Brain microvascular endothelial cell (primary cell): ENCODE measurements around the gene PPP3CA.

Source experiments
- DNase-seq: peaks from one replicate; pipeline ENCODE4 v3.0.0-alpha.2; 2020
- H3K27ac ChIP-seq: fragments of 250-450 bp; sonication (Bioruptor Pico); 2 replicates; pipeline ENCODE4 v1.5.1; 2020; ENCODE audit warnings: mild to moderate bottlenecking, moderate library complexity
- H3K27me3 ChIP-seq: fragments of 250-450 bp; sonication (Bioruptor Pico); replicated peaks from 2 replicates; pipeline ENCODE4 v1.5.1; 2020; ENCODE audit warnings: mild to moderate bottlenecking
- H3K36me3 ChIP-seq: fragments of 250-450 bp; sonication (Bioruptor Pico); replicated peaks from 2 replicates; pipeline ENCODE4 v1.5.1; 2020; ENCODE audit warnings: mild to moderate bottlenecking
- H3K4me3 ChIP-seq: 2 replicates; pipeline ENCODE4 v1.5.1; 2011; ENCODE audit warnings: low read depth, mild to moderate bottlenecking, control low read depth, low read length, moderate library complexity
- in situ Hi-C: cut with HindIII; loops from 2 replicates; pipeline ENCODE4 v1.10.0; 2017; ENCODE audit warnings: low sequenced_read_pairs, low pct_ligation_motif_present
- TF ChIP-seq, protein P1 (sequence below): IDR thresholded peaks from 2 replicates; pipeline ENCODE4 v1.5.1; 2011; ENCODE audit warnings: low read depth, mild to moderate bottlenecking, moderate library complexity, low read length, control low read depth, inconsistent platforms; ENCODE audit errors: missing control alignments

The PPP3CA gene

DNA sequence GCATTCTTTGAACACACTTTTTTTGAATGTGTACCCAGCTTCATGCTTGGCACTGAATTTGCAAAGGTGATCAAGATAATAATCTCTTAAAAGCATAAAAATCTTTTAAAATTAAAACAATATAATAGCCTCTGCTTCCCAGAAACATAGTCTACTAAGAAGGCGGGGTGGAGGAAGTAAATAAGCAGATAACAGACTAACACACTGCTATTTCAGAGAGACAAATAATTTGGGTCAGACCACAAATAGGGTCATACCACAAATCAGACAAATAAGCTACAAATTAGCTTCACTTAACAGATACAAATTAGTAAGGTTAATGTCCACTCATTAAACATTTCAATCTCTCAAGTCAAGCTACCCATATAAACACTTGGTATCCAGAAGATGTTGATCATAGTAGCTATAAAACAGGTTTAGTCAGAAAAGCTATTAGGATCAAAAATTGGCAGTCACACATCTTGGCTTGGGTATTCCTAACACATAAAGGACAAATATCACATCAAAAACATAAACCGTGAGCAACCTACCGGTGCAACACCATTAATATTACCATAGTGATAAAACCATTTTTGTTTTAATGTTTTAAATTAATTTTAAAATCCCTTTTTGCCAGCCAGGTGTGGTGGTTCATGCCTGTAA, 47.3 kb downstream of the PPP3CA start:
- Histone ChIP-seq H3K27me3 (no peaks in the 10 kb centered on the region), H3K27ac (no peak overlapping the region), H3K4me3 (no peak overlapping the region), H3K36me3 (no peaks in the 10 kb centered on the region)
- in situ Hi-C loops = no loop called here
- no peak for DNase-seq
- TF ChIP-seq, protein P1, sequence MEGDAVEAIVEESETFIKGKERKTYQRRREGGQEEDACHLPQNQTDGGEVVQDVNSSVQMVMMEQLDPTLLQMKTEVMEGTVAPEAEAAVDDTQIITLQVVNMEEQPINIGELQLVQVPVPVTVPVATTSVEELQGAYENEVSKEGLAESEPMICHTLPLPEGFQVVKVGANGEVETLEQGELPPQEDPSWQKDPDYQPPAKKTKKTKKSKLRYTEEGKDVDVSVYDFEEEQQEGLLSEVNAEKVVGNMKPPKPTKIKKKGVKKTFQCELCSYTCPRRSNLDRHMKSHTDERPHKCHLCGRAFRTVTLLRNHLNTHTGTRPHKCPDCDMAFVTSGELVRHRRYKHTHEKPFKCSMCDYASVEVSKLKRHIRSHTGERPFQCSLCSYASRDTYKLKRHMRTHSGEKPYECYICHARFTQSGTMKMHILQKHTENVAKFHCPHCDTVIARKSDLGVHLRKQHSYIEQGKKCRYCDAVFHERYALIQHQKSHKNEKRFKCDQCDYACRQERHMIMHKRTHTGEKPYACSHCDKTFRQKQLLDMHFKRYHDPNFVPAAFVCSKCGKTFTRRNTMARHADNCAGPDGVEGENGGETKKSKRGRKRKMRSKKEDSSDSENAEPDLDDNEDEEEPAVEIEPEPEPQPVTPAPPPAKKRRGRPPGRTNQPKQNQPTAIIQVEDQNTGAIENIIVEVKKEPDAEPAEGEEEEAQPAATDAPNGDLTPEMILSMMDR = no peak

DNA sequence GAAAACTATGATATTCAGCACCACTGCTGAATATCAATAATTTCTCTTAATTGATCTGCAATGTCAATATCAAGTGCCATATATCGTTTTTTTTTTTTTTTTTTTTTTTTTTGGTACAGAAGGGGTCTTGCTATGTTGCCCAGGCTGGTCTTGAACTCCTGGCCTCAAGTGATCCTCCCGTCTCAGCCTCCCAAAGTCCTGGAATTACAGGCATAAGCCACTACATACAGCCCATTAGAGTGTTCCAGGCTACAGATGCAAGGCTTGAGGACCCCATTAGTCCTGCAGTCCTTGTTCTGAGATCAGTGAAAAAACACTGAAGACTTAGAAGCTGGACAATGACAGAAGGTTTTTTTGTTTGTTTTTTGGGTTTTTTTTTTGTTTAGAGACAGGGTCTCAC, 48.3 kb downstream of the PPP3CA start:
- in situ Hi-C loops = no loop called here
- TF ChIP-seq, protein P1 = no peak
- DNase-seq = no peak

DNA sequence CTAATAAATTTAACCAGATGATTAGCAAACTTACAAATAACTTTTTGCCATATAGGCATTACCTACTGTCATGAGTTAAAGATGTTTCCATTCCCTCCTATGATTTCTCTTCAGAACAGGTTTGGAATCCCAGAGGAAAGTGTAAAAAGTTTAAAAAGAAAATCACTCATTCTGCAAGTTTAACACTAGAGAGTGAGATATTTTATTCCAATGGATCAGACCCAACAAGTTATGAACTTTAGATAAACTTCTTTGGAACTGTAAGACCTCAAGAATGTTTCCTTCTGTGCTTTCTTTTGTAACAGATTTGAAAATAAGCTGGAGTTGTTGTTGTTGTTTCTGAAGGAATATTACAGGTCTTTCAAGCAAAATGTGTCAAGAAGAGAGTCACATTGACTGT, 51.6 kb downstream of the PPP3CA start:
- in situ Hi-C loops = no loop called here
- TF ChIP-seq, protein P1 = no peak
- DNase-seq = no peak

More for the DNA sequence above, 48.3 kb downstream of the PPP3CA start:
- Histone ChIP-seq H3K4me3 (no peak overlapping the region), H3K27me3 (no peaks in the 10 kb centered on the region), H3K27ac (no peak overlapping the region), H3K36me3 (no peaks in the 10 kb centered on the region)

DNA sequence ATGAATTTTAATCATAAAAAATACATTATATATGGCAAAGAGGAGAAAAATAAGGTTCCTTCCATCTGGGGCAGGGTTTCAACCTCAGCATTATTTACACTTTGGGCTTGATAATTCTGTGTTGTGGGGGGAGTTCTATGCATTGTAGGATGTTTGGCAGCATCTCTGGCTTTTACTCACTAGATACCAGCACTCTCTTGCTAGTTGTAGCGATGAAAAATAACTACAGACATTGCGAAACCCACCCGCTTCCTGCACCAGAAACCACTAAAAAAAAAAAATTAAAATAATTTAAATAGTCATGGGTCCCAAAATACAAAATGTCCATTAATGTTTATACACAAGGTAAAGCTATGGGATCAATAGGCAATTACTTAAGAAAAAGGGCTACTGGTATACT, 52.7 kb downstream of the PPP3CA start:
- Histone ChIP-seq H3K36me3 (no peaks in the 10 kb centered on the region), H3K4me3 (no peak overlapping the region), H3K27ac (no peak overlapping the region), H3K27me3 (no peaks in the 10 kb centered on the region)
- in situ Hi-C loops = no loop called here
- no peak for DNase-seq
- TF ChIP-seq, protein P1 = no peak

More for the DNA sequence above, 51.6 kb downstream of the PPP3CA start:
- no peak overlapping the region for H3K27ac ChIP-seq
- H3K4me3 ChIP-seq = no peak overlapping the region
- H3K27me3 ChIP-seq = no peaks in the 10 kb centered on the region
- no peaks in the 10 kb centered on the region for H3K36me3 ChIP-seq

DNA sequence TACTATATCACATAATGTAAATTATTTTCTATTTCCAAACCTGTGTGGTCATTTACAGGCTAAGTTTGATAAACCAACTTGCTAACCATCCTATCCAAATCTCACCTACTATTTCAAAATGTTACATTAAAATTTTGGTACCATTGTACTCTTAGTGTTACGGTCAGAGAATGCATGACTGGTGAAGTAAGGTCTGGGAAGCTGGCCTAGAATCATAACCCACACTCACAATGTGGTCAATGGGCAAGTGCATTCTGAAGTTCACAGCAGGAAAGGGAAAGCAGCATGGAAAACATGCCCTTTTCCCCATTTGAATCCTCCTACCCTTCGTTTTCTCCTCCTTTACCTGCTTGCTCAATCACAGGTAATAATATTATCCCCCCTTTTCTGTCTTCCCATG, 54.4 kb downstream of the PPP3CA start:
- DNase-seq = peak; percentile 55
- in situ Hi-C loops = no loop called here
- Histone ChIP-seq H3K4me3 (no peak overlapping the region), H3K27ac (no peak overlapping the region), H3K27me3 (no peaks in the 10 kb centered on the region), H3K36me3 (no peaks in the 10 kb centered on the region)
- TF ChIP-seq, protein P1 = no peak

DNA sequence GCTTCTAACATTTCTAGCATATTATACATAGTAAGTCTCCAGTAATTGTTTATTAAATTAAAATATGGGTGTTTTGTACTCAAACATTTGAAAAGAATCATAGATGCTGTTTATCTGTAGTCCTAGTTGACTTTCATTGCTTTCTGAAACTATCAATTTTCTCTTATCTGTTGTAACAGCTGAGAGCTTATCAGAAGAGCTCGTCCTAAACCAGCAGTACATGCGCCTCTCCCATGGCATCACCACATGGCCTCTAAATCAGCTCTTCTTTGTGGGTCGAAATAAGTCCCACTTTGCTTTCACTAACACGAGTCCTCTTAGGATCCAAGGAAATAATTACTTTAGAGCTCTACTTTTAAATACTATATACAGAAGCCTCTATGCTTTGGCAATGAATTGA, 55.1 kb downstream of the PPP3CA start:
- Histone ChIP-seq H3K27me3 (no peaks in the 10 kb centered on the region), H3K27ac (no peak overlapping the region), H3K4me3 (no peak overlapping the region), H3K36me3 (no peaks in the 10 kb centered on the region)
- TF ChIP-seq, protein P1 = no peak
- DNase-seq = no peak
- in situ Hi-C loops = no loop called here
